IPS DF 6.9 (cell line): Measurements from ENCODE around the gene SET.
A peak's percentile ranks its signal among the peaks of the same experiment; 100 is the strongest.
"Not testable (repeated sequence)": the region's sequence is repeated elsewhere in the genome, so short reads cannot be mapped to it uniquely, and the experiment has no call there.

Experiments used
- DNase-seq: peaks from one replicate; pipeline ENCODE4 v3.0.0-alpha.2; 2013; ENCODE audit warnings: low read depth, low spot score
- H3K27ac ChIP-seq: one replicate; pipeline ENCODE4 v1.5.1; 2013; ENCODE audit warnings: low read length, control low read depth
- H3K27me3 ChIP-seq: 2 replicates; pipeline ENCODE4 v1.6.1; 2013; ENCODE audit warnings: mild to moderate bottlenecking, low read length; ENCODE audit not compliant: control insufficient read depth, insufficient read depth
- H3K36me3 ChIP-seq: 2 replicates; pipeline ENCODE4 v1.6.1; 2013; ENCODE audit warnings: low read length; ENCODE audit not compliant: control insufficient read depth, insufficient read depth
- H3K4me1 ChIP-seq: 2 replicates; pipeline ENCODE4 v1.6.1; 2013; ENCODE audit warnings: low read length; ENCODE audit not compliant: control insufficient read depth, insufficient read depth
- H3K4me3 ChIP-seq: 2 replicates; pipeline ENCODE4 v1.5.1; 2013; ENCODE audit warnings: mild to moderate bottlenecking, low read length
- H3K9me3 ChIP-seq: 2 replicates; pipeline ENCODE4 v1.6.1; 2013; ENCODE audit warnings: low read length, inconsistent platforms; ENCODE audit not compliant: control insufficient read depth, insufficient read depth
- WGBS: extraction: QIAGEN DNeasy Blood & Tissue Kit; methylation state at CpG from one replicate; pipeline ENCODE4 v1.1.7; 2013; ENCODE audit warnings: mixed read lengths, missing lambda C conversion rate; ENCODE audit not compliant: insufficient read length, insufficient coverage; 5-methylcytosine and 5-hydroxymethylcytosine counted together

The SET gene, protein sequence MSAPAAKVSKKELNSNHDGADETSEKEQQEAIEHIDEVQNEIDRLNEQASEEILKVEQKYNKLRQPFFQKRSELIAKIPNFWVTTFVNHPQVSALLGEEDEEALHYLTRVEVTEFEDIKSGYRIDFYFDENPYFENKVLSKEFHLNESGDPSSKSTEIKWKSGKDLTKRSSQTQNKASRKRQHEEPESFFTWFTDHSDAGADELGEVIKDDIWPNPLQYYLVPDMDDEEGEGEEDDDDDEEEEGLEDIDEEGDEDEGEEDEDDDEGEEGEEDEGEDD

DNA sequence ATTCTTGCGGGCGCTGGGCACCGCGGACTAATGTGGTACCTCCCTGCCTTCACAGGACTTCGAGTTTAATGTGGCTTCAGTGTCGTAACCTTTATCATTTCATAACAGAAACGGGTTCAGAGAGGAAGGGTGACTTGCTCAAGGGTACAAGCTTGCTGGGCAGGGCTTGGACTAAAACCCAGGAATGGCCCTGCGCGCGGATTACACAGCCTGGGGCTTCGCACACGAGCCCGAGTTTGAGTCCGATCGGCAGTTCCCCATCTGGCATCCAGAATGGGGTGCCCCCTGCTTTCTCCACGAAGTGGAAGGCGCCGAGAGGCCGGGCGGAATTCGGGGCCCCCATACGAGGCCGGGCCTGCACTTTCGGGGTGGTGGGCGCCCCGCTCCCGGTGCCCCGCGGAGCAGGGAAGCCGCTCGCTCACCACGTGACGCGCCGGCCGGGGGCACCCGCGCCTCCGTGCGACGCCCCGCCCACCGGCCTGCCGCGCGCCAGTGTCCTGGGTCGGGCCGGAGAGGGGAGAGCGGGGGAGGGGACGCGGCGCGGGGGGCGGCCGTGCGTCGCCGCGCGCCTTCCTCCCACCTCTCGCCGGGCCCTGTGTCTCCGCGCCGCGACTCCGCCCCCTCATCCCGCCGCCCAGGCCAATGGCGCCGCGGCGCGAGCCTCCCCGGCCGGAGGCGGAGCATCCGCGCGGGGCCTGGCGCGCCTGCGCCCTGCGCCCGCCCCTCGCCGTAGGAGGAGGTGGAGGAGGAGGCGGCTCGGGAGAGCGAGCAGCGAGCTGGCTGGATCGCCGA lies at the start of gene SET:
SET (plus strand) TSS at position 722 of the 792 bp plus-strand sequence. CDS start 361 bp downstream, outside the sequence.
- Histone ChIP-seq H3K27ac (peak within 1 kb of the TSS; percentile 8), H3K4me1 (0 out of 2 replicates have a peak, but pooled peaks cover 4% of the 10 kb centered on the region), H3K27me3 (no peaks in the 10 kb centered on the region), H3K9me3 (no peaks in the 10 kb centered on the region), H3K36me3 (peaks cover 17% of the 10 kb centered on the region), H3K4me3 (peak within 1 kb of the TSS; percentile 44)
- no CpG with 5 or more reads among the region's 93 CpGs for WGBS
- DNase-seq: peak; percentile 71

DNA sequence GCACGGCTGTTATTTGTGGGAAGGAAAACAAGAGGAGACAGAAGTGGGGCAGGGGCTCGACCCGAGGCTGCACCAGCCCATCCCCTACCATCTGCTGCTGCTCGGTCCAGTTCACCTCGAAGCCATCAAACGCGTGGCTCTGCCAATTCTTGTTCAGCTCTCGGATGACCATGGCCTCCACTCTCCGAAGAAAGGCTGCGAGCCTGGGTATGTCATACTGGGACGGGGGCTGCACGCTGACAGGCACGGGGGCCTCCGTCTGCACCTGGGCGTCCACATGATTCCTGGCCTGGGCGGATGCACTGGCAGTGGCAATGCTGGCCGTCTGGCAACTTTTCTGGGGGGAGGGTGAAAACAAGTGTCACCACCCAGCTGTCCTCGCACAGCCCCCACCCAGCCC lies 48.4 kb upstream of the SET start:
- no CpG with 5 or more reads among the region's 18 CpGs for WGBS
- Histone ChIP-seq H3K27me3 (no peaks in the 10 kb centered on the region), H3K9me3 (no peaks in the 10 kb centered on the region), H3K36me3 (peaks cover 15% of the 10 kb centered on the region; the same call in 1 of the 2 replicates), H3K27ac (no peak overlapping the region), H3K4me3 (no peak overlapping the region), H3K4me1 (peaks cover 5% of the 10 kb centered on the region)
- DNase-seq: no peak

DNA sequence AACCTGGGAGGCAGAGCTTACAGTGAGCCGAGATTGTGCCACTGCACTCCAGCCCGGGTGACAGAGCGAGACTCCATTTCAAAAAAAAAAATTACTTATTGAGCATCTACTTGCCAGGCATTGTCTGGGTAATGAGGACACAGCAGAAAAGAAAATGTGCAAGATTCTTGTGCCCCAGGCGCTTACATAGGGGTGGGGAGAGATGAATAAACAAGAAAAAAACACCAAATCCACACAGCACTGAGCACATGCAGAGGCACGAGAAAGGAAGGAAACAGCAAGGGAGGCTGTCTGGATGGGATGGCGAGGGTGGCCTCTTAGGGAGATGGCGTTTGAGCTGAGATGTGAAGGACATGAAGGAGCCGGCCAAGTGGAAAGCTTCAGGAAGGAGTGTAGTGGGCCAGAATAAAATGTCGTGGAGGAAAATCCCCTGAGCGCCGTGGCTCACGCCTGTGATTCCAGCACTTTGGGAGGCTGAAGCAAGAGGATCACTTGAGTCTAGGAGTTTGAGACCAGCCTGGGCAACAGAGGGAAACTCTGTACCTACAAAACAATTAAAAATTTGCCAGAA lies 46.3 kb upstream of the SET start:
- Histone ChIP-seq H3K4me1 (no peaks in the 10 kb centered on the region), H3K36me3 (peaks cover 9% of the 10 kb centered on the region; the same call in 1 of the 2 replicates), H3K27ac (no peak overlapping the region), H3K4me3 (no peak overlapping the region), H3K27me3 (no peaks in the 10 kb centered on the region), H3K9me3 (no peaks in the 10 kb centered on the region)
- DNase-seq: no peak
- no CpG with 5 or more reads among the region's 12 CpGs for WGBS

DNA sequence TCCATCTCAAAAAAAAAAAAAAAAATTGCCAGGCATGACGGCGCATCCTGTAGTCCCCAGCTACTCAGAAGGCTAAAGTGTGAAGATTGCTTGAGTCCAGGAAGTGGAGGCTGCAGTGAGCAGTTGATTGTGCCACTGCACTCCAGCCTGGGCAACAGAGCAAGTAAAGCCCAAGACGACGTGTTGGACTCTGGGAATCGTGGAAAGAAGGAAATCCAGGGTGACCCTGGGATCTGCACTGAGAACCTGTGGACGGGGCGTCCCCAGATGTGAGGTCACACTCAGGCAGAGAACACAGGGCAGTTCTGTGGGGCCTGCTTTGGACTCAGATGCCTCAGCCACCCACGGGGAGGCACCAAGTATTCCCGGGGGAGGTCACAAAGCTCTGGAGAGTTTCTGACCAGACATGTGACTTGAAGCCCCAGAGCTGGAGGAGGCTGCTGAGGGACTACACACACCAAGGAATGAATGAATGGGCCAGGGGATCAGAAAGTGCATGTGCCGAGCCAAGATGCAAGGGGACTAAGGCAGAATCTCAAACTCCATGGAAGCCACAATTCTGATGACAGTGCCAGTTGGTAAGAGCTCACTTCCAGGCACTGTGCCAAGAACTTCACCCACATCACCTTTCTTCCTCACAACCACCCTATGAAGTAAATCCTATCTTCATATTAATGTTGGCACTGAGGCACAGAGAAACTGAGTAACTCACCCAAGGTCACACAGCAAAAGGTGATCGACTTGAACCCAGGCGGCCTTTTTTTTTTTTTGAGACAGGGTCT lies 45.3 kb upstream of the SET start:
- DNase-seq: no peak
- H3K27ac ChIP-seq: no peak overlapping the region

DNA sequence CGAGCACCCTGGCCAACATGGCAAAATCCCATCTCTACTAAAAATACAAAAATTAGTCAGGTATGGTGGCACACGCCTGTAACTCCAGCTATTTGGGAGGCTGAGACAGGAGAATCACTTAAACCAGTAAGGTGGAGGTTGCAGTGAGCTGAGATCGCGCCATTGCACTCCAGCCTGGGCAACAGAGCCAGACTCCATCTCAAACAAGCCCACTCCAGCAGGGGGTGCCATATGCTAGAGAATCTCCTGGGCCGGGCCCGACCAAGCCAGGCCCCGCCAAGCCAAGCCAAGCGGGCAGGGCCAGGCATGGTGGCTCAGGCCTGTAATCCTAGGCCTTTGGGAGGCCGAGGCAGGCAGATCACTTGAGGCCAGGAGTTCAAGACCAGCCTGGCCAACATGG lies 40.8 kb upstream of the SET start:
- WGBS: no CpG with 5 or more reads among the region's 9 CpGs
- H3K4me1 ChIP-seq, H3K36me3 ChIP-seq, DNase-seq, H3K4me3 ChIP-seq, H3K9me3 ChIP-seq, H3K27ac ChIP-seq, H3K27me3 ChIP-seq: not testable (repeated sequence)

More for the DNA sequence above, 45.3 kb upstream of the SET start:
- Histone ChIP-seq H3K4me1 (no peaks in the 10 kb centered on the region), H3K9me3 (no peaks in the 10 kb centered on the region), H3K27me3 (no peaks in the 10 kb centered on the region), H3K4me3 (no peak overlapping the region), H3K36me3 (peaks cover 6% of the 10 kb centered on the region; the same call in 1 of the 2 replicates)
- no CpG with 5 or more reads among the region's 12 CpGs for WGBS

DNA sequence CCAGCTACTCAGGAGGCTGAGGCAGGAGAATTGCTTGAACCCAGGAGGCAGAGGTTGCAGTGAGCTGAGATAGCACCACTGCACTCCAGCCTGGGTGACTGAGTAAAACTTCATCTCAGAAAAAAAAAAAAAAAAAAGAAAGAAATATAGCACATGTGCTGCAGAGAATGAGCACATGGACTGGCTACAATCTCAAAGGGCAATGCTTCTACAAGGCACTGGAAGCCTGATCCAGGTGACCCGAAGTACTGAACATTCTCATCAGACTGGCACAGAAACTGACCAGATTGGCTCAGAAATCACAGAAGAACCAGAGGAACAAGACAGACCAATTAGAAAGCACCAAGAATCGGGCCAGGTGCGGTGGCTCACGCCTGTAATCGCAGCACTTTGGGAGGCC lies 37.2 kb upstream of the SET start:
- no peak for DNase-seq
- H3K4me3 ChIP-seq: no peak overlapping the region
- H3K4me1 ChIP-seq: no peaks in the 10 kb centered on the region
- no peak overlapping the region for H3K27ac ChIP-seq
- no peaks in the 10 kb centered on the region for H3K36me3 ChIP-seq
- H3K9me3 ChIP-seq: no peaks in the 10 kb centered on the region
- no CpG with 5 or more reads among the region's 5 CpGs for WGBS
- H3K27me3 ChIP-seq: no peaks in the 10 kb centered on the region

DNA sequence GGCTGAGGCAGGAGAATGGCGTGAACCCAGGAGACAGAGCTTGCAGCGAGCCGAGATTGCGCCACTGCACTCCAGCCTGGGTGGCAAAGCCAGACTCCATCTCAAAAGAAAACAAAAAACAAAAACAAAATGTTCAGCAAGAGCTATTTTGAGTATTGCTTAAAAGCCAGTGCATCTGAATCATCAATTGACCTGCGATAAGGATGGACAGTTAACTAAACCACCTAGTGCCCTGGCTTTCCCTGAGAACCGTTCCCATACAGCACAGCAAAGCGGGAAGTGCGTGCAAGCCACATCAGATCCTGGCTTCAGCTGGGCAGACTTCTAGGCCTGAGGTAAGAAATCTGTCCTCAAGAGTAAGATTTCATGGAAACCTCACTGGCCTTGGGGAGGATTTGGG lies 35.1 kb upstream of the SET start:
- no peaks in the 10 kb centered on the region for H3K4me1 ChIP-seq

GRCh38 chr9:128654481-128654880 lies 34.5 kb upstream of the SET start:
- Histone ChIP-seq H3K4me1 (no peaks in the 10 kb centered on the region), H3K36me3 (no peaks in the 10 kb centered on the region), H3K27me3 (no peaks in the 10 kb centered on the region), H3K27ac (no peak overlapping the region), H3K9me3 (no peaks in the 10 kb centered on the region), H3K4me3 (no peak overlapping the region)
- no CpG with 5 or more reads among the region's 1 CpG for WGBS
- DNase-seq: no peak

More for the DNA sequence above, 35.1 kb upstream of the SET start:
- no peaks in the 10 kb centered on the region for H3K27me3 ChIP-seq
- no peak overlapping the region for H3K4me3 ChIP-seq
- no CpG with 5 or more reads among the region's 8 CpGs for WGBS
- H3K27ac ChIP-seq: no peak overlapping the region
- no peaks in the 10 kb centered on the region for H3K36me3 ChIP-seq
- H3K9me3 ChIP-seq: no peaks in the 10 kb centered on the region
- DNase-seq: no peak

DNA sequence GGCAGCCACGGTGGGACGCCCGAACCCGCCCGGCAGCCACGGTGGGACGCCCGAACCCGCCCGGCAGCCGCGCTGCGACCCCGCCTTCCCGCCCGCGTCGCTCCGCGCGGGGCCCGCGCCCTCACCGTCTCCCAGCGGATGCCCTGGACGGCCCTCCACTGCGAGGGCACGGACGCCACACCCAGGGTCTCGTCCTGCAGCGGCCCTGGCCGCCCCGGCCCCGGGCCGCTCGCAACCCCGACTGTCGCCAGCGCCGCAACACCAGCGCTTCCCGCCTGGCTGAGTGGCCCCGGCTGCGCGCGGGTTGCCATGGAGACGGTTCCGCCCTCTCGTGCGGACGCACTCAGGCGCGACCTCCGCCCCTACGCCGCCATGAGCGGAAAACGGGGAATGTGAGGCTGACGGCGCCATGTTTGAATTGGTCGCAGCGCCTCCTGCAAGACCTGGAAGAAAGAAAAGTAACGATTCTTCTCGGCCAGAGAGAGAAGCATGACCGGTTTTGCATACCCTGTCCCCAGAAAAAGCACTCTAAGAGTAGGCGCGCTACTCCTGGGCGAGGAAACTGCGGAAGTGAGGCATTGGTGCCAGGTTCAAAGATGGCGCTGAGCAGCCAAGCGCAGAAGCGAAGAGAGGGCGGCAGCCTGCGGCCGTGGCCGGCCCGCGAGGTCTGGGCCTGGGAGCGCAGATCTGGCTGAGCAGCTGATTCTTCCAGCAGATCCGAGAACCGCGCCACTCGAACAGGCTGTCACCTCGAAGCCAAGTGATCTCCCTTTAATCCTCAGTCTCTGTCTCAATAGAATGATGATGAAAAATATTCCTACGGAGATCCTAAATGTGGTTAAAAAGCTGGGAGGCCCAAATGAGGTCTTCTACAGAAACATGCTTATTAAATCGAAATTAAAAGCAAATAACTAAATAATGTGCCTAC lies 32.3 kb upstream of the SET start, which contains the start of gene DYNC2I2:
DYNC2I2 (minus strand) TSS at position 432 of the 928 bp plus-strand sequence; CDS start at position 311, 121 bp downstream.
- H3K9me3 ChIP-seq: no peaks in the 10 kb centered on the region

More for the DNA sequence above, 32.3 kb upstream of the SET start, which contains the start of gene DYNC2I2:
- H3K27ac ChIP-seq: no peak within 1 kb of the TSS
- peak within 1 kb of the TSS; percentile 80 for H3K4me3 ChIP-seq
- H3K36me3 ChIP-seq: no peaks in the 10 kb centered on the region
- no peaks in the 10 kb centered on the region for H3K4me1 ChIP-seq
- no peaks in the 10 kb centered on the region for H3K27me3 ChIP-seq
- WGBS: no CpG with 5 or more reads among the region's 86 CpGs
- DNase-seq: peak; percentile 83
